Measurements from ENCODE around the gene SLC12A4.
"Not testable (repeated sequence)": the region's sequence is repeated elsewhere in the genome, so short reads cannot be mapped to it uniquely, and the experiment has no call there.

The SLC12A4 gene

DNA sequence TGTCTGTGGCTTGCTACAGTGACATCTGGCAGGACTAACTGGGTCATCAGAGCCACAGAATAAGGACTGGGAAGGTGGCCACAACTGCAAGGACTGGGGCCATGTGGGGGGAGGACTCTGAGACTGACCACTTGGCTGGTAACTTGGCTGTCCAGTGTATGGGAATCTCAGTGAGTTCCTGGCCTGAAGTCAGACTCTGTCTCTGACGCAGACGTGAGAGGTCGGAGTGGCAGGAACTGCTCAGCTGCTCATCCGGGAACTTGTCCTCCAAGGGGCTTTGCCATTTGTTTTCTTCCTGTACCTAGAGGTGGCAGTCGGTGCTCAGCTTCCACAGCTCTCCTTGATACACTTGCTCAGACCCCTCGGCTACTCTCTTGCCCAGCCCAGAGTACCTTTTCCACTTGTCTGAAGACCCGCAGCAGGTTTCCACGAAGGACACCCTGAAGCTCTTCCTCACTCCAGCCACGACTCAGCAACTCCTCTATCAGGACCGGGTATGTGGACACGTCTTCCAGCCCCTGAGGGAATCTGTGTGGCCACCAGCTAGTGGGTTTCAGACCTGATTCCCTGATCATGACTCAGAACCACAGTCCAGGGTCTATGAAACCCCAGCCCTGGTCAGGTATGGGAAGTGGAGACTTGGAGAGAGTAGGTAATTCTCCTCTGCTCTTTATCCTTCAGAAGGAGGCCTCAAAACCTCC is 19.2 kb upstream of the SLC12A4 start:
- no peak for DNase-seq (ENCODE audit: low spot score)

DNA sequence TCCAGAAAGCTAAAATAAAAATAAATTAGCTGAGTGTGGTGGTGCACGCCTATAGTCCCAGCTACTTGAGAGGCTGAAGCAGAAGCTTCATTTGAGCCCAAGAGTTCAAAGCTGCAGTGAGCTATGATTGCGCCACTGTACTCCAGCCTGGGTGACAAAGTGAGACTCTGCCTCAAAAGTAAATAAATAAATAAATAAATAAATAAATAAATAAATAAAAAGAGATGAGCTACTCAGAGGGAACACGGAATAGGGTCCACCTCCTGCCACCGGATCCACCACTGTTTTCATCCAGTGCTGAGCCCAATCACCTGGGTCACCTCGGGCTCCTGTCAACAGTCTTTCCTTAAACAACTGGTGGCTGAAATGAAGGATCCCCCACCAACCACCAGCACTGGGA is 18.5 kb upstream of the SLC12A4 start:
- no peak for DNase-seq (ENCODE audit: low spot score)

DNA sequence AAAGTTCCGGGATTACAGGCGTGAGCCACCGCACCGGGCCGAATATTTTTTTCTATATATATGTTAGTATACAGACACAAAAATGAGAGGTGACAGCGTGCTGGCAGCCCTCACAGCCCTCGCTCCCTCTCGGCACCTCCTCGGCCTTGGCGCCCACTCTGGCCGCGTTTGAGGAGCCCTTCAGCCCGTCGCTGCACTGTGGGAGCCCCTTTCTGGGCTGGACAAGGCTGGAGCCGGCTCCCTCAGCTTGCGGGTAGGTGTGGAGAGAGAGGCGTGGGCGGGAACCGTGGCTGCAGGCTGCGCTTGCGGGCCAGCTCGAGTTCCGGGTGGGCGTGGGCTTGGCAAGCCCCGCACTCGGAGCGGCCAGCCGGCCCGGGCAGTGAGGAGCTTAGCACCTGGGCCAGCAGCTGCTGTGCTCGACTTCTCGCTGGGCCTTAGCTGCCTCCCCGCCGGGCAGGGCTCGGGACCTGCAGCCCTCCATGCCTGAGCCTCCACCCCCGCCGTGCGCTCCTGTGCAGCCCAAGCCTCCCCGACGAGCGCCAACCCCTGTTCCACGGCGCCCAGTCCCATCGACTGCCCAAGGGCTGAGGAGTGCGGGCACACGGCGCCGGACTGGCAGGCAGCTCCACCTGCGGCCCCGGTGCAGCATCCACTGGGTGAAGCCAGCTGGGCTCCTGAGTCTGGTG is 13.7 kb upstream of the SLC12A4 start:
- no peak for DNase-seq (ENCODE audit: low spot score)

DNA sequence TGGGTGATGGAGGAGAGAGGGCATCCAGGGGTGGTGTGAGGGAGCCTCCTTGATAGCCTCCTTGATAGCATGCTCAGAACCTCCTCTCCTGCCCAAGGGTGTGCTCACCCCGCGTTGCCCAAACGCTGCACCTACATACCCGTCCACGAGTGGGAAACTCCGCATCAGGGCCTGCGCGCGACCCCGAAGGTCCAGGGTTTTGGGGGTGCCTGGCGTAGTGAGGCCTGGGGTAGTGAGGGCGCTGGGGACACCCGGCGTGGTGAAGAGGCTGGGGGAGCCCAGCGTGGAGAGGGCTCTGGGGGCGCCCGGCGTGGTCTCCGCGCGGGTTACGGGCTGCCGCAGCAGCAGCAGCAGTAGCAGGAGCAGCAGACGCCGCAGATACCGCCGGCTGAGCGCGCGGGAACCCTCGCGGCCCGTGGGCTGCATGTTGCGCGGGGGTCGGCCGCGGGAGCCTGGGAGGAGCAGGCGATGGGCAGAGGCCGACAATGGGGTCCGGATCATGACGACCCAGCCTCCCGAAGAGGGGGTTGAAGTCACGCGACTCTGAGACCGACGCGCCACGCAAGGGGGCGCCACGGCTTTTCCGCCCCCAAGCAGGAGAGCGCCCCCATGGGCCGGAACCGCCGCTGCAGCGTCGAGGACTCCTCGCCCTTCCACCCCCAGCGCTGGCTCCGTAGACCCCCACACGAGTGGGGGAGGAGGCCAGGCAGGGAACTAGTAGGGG is 11.7 kb upstream of the SLC12A4 start, which contains the start of gene DPEP3:
DPEP3 (minus strand) TSS at position 545 of the 724 bp plus-strand sequence; CDS start at position 426, 119 bp downstream.
- no peak for DNase-seq (ENCODE audit: low spot score)

DNA sequence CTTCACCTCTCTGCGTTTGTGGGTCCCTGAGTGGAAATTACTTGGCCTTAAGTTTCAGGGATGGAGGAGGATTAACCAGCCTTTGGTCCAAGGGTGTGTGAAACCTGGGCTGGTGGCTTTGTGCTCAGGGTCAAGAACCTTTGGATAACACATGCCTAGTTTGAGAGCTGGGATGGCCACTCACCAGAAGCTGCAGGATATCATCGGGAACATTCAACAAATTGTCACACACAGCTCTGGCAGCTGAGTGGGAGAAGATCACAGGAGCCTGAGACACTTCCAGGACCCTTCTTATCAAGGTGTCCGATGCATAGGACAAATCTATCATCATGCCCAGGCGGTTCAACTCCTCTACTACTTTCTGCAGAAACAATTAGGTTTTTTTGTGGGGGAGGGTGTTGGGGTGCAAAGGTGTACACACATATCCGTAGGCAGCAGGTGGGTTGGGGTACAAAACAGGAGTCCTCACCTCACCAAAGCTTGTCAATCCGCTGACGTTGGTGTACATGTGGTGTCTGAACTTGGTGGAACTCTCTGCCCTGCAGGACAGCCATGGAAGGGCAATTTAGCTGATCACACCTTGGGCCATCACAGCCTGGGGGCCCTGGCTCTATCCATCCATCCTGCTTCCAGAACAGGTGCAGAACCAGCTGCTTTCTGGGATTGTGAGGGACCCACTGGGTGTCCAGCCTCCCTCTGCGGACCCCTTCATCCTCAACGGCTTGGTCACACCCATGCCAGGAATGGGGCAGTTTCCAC is 9.2 kb upstream of the SLC12A4 start:
- no peak for DNase-seq (ENCODE audit: low spot score)

DNA sequence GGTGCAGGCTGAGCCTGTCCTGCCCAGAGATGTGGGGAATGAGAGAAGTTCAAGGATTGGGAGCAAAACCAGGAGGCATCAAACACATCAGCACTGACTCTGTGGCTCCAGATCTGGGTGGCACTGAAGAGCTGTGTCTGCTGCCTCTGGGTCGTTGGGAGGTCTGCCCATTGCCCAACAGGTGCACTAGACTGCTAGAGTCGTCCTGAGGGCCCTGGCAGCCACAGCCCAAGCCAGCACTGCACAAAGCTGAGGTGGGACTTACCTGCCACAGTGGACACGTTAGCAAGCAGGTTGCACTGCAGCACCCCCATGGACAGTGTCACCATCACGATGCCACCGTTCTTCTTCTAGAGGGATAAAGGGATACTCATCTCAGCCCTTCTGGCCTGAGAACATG is 8.6 kb upstream of the SLC12A4 start:
- no peak for DNase-seq (ENCODE audit: low spot score)

DNA sequence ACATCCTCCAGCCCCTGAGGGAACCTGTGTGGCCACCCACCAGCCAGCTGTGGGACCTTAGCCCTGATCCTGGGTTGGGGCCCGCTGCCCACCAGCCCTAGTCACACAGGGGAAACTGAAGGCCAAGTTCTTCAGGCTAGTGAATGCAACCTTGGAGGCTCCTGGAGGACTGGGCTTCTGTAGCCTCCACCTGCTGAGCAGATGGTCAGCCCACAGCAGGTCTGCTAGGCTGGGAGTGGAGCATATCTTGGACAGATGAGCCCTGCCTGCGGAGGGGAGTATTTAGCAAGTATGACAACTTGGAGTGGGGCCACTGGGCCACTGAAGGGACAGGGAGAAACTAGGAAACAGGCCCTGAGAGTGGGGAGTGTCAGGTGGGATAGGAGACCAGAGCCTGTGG is 7.8 kb upstream of the SLC12A4 start:
- DNase-seq (ENCODE audit: low spot score) = no peak

DNA sequence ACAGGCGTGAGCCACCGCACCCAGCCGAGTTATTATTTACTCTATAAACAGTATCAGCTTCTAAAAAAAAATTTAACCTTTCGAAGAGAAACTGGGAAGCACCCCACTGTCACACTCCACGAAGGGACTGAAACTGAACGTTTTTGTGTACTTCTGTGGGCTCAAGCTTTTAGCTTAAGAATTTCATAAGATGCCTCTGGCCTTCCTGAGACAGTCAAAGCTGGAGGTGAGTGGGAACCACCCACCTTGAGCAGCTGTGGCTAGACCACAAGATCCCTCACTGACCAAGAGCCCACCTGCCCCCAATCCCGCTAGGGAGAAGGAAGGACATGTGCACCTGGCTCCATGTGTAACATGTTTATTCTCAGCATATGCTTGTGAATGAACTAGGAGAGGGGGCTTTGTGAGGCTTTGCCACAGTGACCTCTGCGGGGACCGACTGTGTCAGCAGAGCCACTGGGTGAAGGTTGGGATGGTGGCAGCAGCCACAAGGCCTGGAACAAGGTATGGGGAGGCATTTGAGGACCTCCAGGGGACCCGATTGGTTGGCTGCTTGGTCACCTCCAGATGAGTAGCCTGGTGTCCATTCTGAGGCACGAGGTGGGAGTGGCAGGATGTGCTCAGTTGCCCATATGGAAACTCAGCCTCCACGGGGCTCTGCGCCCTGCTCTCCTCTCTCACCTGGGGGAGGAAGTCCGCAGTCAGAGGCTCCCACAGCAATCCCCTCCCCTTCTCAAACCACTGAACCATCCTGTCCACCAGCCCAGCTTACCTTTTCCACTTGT is 7.1 kb upstream of the SLC12A4 start:
- DNase-seq (ENCODE audit: low spot score) = no peak

DNA sequence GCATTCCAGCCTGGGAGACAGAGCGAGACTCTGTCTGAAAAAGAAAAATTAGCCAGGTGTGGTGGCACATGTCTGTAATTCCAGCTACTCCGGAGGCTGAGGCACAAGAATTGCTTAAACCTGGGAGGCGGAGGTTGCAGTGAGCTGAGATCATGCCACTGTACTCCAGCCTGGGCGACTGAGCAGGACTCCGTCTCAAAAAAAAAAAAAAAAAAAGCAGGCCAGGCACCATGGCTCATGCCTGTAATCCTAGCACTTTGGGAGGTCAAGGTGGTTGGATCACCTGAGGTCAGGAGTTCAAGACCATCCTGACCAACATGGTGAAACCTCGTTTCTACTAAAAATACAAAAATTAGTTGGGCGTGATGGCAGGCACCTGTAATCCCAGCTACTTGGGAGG is 3.8 kb upstream of the SLC12A4 start:
- DNase-seq (ENCODE audit: low spot score) = not testable (repeated sequence)

DNA sequence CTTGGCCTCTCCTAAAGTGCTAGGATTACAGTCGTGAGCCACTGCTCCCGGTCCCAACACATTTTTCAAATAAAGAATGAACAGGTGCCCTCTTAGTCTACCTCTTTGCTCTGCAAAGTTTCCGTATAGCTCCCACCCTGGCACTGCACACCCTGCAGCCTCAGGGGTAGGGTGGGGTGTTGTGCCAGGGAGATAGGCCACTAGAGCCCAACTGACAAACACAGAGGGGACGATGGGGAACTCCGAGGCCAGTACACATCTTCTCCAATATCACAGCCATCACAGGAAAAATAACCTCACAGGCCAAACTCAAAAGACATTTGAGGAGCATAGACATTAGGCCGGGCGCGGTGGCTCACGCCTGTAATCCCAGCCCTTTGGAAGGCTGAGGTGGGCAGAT is 2.7 kb upstream of the SLC12A4 start:
- DNase-seq (ENCODE audit: low spot score) = no peak

DNA sequence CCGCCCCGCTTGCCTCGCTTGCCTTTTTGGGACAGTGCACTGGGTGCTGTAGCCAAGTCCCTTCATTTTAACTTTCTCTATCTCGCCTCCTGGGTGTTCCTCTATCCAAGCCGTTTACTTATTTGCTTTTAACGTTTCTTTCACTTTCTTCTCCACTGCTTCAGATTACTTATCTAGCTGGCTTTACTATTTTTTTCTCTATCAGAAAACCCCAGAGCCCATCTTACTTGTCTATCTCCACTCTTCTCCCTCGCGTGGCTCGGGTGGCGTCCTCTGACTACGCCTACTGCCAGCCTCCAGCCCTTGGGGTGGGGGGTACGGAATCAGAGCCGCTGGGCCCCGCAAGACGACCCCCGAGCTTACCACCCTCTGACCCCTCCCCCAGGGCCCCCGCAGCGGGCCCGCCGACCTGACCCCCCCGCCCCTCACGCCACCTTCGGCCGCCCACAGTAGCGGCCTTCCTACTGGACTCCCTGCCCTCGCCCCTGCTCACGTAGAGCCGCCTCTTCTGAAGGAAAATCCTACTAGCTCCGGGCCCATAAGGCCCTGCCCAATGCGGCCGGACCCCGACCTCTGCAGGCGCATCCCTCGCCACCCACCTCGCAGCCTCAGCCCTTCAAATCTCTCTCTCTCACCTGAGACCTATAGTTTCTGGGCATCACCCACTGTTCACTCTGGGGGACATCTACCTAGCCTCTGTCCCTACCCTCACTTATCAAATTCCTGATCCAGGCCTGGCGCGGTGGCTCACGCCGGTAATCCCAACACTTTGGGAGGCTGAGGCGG is 1.0 kb upstream of the SLC12A4 start:
- peak; percentile 48 for DNase-seq (ENCODE audit: low spot score)

DNA sequence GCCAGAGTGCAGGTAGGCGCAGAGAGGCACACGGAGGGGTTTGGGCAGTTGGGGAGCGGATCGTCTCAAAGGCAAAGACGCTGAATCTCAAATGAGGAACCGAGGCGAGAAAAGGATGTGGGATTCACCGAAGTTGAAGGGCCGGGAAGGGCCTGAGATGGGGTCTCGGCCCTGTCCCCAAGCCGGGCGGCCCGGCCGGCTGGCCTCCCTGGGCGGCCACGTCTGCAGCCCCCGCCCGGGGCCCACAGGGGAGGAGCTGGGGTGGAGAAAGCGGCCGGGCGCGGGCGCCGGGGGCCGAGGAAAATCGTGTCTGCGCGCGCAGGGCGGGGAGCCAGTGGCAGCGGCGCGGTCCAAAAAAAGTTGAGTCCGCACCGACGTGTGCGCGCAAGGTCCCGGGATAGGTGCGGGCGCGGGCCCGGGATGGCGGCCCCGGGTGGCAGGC is 458 bp downstream of the SLC12A4 start:
- peak; percentile 41 for DNase-seq (ENCODE audit: low spot score)

DNA sequence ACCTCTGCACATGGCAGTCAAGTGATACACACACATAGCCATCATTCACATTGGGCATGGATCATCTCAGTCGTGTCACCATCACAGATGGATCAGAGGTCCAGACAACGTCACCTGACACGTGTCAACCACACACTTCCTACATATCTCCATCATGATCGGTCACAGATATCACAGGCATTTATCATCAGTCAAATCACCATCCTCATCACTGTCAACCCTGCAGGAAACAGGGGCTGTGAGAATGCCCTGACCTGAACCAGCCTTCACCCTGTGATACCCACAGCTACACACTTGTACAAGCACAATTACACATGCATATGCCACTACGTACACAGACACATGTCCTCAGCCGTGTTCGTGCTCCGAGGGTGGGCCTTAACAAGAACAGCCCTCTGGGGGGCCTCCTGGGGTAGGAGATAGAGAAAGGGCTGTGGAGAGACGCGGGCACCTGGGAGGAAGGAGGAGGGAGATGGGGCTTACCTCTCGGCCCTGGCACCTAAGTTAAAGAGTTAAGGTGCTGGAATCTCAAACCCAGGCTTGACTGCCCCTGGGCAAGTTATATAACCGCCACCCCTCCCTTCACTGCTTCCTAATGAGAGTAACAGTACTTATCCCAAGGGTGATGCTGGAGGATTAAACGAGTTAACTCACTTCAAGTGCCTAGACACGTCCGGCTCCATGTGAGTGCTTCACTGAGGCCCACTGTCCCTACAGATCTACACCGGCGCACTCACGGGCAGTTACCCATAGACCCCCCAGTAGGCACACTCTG is 1.1 kb downstream of the SLC12A4 start:
- DNase-seq (ENCODE audit: low spot score) = peak; percentile 12

DNA sequence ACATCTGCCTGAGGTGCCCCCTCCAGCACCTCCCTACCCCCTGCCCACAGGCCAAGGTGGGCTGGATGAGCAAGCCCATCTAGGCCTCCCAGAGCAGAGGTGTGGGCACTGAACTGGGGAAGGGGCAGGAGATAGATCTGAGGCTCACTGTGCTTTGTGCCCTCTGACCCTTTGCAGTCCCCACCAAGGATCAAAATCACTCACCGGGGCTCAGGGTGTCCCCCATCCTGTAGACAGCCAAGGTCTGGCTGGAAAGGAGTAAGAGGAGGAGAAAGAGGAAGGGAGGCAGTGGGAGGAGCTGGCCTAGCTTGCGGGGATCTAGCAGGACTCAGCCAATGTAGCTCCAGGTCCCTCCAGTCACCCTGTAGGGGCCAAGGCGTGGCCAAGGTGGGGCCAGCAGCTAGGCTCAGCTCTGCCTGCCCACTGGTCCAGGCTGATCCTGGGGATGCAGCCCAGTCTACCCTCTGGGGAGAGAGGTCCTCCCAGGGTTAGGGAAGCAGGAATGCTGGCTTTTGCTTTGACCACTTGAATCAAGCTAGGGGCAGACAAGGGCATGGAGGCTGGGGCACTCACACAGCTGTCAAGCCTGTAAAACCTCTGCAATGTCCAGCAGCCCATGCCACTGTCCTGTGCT is 1.8 kb downstream of the SLC12A4 start:
- DNase-seq (ENCODE audit: low spot score) = peak; percentile 15

DNA sequence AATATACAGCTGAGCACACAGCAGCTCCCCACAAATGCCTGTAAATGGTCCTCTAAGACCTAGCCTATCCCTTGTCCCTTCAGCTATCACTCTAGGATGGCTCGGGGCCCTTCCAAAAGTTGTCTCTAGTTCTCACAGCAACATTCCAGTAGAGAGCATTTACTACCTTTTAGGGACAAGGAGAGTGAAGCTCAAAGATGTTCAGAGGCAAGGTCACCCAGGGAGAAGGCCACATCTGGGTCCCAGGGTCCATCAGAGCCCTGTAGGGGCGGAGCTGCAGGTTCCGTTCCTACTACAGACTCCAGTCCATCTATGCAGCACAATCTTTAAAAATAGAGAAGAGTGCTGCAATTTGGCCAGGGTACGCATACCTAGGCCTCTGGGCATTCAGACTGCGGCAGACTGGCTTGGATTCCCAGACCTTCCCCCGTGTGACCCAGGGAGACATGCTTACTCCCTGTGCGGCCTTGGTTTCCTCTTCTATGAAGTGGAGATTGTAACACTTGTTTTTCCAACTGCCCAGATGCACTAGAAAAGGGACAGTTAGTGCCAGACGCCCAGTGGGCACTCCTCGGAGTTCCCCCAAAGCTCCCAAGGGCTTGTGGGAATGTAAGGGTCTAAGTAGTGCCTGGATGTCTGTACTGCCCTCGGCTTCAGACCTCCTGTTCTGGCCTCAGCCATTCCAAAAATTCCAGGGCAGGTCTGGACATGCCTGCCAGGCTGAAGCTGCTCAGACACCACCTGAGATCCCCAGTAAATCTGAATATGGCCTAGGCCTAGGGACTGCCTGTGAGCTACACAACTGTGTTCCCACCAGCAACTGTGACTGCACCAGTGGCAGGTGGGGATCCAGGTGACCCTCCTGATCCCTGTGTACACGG is 2.5 kb downstream of the SLC12A4 start:
- no peak for DNase-seq (ENCODE audit: low spot score)

DNA sequence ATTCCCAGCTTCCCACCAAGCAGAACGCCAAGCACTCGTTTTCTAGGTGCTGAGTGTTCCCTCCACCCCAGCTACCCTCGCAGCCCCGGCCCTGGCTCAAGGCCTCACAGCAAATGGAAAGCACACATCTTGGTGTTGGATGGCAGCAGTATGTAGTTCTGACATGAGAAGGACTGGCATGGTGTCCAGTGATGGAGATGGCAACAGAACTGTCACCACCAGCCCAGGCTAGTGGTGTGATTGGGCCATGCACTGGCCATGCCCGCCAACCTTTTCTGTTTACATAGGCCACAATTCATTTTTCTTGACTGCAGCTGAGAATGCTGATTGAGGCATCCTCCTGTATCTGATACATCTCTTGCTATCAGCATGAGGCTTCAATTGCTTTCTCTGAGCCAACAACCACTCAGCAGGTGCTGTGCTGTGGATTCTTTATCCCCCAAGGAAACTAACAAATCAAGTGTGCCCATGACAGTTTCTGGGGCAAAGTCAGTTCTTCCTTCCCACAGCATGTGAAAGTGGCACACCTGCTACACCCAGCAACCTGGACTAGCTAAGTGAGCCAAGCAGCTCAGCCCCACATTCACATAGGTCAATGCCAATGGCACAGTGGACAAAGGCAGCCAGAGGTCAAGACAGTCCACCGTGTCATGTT is 3.8 kb downstream of the SLC12A4 start:
- no peak for DNase-seq (ENCODE audit: low spot score)

DNA sequence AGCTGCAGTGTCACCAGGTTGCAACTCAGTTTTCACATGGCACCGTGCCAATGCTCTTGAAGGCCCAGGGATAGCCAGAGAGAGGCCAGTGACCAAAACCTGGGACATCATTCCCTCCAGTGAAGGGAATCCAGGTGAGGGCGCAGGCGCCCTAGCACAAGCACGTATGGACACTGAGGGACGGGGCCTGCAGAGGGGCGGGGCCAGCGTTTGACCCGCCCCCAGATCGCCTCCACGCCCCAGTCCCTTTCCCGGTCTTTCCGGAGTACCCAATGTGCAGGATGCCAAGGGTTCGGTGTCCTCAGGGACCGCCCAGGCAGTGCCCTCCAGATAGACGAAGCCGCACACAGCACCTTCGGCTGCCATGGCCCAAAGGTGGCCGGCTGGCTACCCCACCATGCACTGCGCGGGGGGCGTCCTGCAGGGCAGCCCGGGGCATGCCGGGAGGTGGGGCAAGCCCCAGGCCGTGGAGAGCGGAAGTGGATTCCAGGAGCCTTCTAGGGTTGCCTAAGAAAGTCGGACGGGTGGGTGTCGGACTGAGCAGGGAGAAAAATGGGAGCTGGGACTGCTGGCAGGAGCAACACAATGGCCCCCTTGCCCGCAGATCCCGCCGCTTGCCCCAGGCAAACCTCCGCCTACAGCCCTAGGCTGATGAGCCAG is 4.6 kb downstream of the SLC12A4 start:
- DNase-seq (ENCODE audit: low spot score) = no peak
